GM18868 (cell line): Measurements from ENCODE around the gene F9.
"Not testable (repeated sequence)": the region's sequence is repeated elsewhere in the genome, so short reads cannot be mapped to it uniquely, and the experiment has no call there.

Experiments
- ATAC-seq: cut with Tn5 transposase; IDR thresholded peaks from one replicate; pipeline ENCODE4 v1.9.1; 2021; ENCODE audit warnings: mild to moderate bottlenecking, moderate library complexity; ENCODE audit not compliant: unreplicated experiment

The F9 gene

DNA sequence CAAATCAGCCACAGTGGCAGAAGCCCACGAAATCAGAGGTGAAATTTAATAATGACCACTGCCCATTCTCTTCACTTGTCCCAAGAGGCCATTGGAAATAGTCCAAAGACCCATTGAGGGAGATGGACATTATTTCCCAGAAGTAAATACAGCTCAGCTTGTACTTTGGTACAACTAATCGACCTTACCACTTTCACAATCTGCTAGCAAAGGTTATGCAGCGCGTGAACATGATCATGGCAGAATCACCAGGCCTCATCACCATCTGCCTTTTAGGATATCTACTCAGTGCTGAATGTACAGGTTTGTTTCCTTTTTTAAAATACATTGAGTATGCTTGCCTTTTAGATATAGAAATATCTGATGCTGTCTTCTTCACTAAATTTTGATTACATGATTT, at the start of gene F9:
TSS of gene F9 (plus strand) at position 190 of the 400 bp plus-strand sequence. CDS start at position 216, 26 bp downstream.
- ATAC-seq: no peak

DNA sequence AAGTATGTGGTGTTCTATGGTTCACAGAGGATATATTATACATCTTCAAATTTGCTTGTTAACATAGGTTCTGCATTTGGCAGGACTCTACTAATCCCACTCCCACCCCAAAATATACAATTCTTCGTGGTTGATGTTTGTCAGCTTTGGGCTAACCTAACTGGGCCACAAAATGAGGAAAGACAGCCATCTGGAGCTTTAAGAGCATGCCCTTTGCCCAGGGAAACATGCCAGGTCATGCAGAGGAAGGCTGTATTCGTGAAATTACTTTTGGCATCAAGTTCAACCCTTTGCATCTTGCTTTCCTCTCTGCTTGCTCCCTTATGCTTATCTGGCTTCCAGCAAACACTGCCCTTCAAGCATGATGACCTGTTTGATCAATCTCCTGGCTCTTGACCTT, 46.8 kb upstream of the F9 start:
- ATAC-seq: no peak

DNA sequence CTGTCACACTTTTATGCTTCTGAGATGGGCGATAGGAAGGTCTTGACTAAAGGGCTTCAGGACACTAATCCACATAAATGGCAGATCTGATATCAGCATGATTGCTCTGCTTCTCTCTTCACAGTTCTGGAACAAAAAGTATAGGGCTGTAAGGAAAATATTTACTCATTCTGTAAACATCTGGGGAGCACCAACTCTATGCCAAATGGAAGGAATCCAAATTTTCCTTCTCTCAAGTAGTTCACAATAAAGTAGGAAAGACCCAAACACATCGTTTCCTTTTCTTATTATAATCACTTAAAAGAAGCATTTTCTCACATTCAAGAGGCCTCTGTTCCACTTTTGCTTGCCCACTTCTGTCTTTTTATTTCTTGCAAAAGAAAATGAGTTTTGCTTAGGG, 45.9 kb upstream of the F9 start:
- ATAC-seq: no peak

DNA sequence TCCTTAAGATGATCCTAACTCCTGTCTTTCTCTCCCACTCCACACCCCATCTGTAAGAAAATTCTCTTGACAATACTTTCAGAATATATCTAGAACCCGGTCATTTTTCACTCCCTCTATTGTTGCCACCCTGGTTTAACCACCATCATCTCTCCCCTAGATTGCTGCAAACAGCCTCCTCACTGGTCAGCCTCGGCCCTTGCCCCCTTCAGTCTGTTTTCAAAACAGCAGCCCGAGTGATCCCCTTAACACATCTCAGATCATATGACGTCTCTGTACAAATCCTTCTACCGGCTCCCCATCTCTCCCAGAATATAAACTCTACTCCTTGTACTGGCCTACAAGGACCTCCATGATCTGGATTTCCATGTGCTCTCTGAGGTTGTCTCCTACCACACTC, 35.2 kb upstream of the F9 start:
- ATAC-seq: no peak

DNA sequence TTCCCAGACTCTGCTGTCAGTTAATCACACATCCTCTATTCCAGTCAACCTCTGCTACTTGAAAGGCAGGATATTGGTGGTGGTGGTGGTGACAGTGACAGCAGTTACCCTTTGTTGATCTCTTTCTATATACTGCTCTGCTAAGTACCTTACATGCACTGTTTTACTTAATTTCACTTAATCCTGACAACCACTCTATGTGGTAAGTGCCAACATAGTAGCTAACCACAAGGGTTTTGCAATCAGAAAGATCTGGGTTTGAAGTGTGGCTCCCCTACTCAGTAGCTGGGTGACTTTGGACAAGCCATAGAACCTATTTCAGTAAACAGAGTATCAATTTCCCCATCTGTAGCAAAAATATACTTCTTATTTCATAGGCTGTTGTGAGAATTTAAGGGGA, 24.2 kb upstream of the F9 start:
- ATAC-seq: no peak

DNA sequence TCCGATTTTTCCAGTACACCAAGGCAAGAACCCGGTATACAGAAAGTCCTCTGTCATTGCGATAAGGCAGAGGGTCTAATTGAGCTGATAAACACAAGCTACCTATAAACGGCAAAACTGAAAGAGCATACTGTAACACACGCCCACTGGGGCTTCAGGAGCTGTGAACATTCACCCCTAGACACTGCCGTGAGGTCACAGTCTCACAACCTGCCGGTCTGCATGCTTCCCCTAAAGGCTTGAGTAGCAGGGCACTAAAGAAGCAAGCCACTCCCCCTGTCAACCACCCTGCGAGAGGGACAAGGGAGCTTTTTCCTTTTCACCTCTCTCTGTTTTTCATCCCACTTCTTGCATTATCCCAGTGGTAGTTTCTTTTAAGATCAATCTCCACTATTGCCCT, 22.4 kb upstream of the F9 start:
- no peak for ATAC-seq

DNA sequence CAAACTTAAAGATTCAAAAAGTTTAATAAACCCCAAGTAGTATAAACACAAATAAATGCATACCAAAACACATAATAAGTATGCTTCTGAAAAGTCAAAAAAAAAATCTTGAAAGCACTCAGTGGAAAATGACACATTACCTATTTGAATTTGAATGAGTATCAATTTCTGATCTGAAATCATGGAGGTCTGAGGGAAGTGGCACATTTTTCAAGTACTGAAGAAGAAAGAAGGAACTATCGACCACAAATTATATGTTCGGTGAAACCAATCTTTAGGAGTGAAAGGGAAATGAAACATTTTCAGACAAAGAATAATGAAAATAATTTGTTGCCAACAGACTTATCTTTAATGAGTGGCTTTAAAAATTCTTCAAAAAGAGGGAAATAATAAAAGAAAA, 12.1 kb upstream of the F9 start:
- ATAC-seq: no peak

DNA sequence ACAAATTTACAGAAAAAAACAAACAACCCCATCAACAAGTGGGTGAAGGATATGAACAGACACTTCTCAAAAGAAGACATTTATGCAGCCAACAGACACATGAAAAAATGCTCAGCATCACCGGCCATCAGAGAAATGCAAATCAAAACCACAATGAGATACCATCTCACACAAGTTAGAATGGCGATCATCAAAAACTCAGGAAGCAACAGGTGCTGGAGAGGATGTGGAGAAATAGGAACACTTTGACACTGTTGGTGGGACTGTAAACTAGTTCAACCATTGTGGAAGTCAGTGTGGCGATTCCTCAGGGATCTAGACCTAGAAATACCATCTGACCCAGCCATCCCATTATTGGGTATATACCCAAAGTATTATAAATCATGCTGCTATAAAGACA, 1.7 kb upstream of the F9 start:
- ATAC-seq: not testable (repeated sequence)

DNA sequence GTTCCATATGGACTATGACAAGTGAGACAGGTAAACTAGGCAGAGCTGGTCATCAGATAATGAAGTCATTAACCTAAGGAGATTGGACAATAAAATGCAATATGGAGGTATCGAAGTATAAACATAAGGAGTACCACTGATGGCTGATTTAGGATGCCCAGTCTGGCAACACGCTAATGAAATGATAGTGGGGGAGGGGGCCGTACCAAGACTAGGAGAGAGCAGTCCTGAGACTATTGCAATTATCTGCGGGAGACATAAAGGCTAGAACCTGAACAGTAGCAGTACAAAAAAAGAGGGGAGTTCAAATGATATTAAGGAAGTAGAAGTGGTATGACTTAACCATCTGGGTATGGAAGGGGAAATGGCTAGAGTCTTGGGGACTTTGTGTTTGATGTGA, 2.3 kb downstream of the F9 start:
- ATAC-seq: no peak

DNA sequence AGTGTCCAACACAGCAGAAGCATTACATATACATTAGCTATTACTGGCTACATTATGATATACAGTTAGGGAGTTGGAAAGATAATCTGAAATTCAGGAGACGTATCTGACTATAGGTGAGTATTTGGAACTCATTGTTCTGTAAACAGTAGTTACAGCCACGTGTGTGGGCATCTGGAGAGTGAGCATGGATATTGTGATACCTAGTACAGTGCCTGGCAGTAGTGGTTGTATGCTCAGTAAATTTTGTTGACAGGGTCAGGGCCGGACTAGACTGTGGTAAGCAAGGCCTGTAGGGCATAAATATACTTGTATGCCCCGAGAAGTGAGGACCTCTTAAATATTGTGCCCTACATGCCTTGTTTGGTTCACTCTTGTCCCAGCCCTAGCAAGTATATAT, 2.9 kb downstream of the F9 start:
- ATAC-seq: no peak

DNA sequence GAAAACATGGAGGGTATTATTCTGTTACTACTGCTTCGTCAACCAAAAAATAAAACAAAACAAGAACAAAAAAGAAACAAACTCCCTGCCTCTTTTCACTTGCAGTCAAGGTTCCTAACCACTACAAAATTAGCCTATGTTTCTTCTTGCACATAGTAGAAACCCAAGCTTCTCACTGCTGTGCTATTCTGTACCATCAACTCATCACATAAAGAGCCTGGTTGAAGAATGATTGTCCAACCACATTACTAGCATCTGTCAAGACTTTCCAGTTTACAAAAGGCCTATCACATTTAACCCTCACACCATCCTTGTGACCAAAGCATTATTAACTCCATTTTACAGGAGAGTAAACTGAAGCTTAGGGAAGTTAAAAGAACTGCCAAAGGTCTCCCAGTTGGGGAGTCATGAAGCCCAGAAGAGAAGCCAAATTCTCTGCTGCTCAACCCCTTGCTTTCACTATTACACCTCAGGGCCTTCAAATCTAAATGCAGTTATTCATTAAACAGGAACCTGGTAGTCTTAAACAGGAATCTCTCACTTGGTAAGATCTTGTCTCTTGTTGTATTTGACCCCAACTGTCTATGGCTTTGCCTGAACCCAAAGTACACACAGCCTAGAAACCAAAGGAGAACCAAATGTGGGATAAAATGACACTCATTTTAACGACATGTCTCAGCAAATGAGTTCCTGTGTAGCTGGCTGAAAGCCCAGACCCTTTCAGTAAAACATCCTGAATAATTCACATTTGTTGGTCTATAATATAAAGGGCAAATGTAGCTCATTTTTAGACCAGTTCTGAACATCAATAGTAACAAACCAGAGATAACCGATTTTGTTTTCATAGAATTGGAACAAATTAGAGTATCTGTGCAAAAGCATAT, 8.6 kb downstream of the F9 start:
- ATAC-seq: no peak

DNA sequence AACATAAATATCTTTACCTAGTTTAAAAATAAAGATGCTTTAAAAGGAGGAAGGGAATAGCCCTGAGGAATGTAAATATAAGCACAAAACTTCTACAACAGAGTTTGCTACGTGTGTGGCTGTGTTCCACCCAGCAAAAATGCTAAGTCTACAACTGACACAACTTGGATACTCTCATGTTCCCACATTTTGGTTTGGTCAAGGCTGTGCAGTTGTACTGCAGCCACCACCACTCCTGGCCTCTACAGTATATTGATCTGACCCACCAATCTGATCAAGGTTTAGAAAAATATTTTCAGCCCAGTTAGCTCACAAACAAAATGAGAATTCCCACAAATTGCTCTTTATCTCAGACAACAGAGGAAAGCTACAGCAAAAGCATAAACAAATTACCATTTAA, 12.1 kb downstream of the F9 start:
- no peak for ATAC-seq

DNA sequence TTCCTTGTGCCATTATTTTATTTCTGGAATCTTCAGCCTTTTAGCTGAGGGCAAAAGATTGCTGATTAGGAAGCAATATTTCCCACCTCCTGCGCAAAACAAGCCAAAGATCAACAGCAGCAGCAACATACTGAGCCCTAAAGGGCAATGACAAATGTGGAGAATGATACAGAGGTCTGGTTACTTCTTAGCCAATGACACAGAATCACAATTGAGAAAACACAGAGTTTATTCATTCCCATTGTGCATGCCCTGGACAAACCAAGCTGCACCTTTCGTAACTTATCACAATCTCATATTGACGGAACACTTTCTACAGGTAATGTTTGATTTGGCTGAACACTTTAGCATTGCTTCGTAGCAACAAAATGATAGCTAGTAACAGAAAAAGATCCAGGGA, 13.4 kb downstream of the F9 start:
- no peak for ATAC-seq

DNA sequence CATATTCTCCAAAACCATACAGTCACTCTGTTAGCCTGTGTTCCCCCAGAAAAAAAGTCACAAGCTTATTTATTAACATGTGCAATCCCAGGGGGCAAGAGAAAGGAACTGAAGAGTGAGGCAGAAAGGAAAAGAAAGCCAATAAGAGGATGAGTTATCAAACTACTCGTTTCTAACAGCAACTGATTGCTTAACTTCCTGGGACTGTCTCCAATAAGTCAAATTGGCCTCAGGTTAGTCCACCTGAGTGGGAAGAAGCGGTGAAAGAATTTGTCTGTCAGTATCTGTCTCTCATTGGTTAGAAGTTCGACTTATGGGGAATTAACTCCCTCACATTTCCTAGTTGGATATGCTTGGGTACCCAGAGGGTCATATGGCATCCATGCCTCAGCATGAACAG, 14.1 kb downstream of the F9 start:
- no peak for ATAC-seq

DNA sequence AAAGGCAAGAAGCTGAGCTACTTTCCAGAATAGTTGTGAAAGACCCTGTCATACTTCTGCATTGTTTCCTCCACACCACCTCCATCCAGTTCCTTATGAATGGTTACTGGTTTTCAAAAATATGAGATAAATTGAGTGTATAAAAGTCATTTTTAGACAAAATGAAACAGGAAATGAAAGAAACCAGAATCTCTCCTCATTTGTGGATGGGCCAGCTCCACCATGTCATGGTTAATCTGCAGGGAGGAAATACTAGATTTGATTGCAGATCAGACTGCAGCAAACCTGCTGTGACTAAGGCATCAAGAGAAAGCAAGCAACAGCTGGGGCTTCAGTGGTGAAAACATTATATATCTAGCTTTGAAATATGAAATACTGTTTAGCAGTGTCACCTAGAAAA, 23.8 kb downstream of the F9 start:
- peak; percentile 38 for ATAC-seq

DNA sequence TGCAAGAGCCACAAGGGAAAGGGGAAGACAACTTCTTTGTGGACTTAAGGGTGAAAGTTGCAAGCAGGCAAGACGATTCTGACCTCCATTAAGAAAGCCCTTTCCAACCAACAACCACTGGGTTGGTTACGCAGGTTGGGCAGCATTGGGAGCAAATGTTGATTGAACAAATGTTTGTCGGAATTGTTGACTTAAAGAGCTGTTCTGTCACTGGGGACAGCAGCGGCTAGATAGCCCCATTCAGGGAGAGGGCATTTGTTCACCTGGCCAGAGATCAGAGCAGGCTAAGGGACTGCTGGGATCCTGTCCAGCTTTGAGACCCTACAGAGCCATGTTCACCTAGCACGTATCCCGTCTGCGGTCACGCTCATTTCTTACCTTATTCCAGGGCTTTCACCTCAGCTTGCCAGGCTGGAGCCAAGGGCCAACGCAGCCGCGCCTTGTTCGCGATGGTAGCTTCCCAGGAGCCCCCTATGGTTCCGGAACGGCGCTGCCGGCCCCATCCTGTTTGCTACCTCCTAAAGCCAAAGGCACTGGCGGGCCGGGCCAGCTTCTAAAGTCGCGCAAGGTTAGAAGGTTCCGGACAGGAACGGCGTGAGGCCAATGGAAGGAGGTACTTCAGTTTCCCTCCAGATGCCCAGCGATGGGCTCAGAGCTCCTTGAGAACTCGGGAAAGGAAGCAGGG, 24.6 kb downstream of the F9 start:
- no peak for ATAC-seq

DNA sequence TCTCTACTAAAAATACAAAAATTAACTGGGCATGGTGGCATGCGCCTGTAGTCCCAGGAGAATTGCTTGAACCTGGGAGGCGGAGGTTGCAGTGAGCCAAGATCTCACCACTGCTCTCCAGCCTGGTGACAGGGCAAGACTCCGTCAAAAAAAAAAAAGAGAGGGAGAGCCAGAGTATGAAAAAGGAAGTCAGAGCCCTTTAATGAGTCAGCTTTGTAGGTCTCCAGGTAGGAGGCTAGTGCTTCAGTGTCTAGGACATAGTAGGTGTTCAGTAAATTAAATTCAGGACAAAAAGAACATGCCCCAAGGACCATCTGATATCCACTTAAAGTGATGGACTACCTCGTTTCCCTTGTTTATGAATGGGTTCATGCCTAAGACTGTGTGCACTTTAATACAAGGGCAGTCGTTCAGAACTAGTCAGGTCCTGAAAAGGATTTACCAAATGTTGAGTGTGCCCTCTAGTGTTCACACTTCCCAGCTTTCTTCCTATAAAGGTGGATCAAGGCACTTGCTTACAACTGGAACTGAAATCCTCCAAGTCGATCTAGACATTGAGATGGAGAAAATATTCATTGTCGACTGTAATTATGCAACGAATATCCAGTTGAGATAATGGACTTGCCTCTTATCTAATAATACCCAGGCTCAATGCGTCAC, 29.0 kb downstream of the F9 start:
- ATAC-seq: peak; percentile 93

DNA sequence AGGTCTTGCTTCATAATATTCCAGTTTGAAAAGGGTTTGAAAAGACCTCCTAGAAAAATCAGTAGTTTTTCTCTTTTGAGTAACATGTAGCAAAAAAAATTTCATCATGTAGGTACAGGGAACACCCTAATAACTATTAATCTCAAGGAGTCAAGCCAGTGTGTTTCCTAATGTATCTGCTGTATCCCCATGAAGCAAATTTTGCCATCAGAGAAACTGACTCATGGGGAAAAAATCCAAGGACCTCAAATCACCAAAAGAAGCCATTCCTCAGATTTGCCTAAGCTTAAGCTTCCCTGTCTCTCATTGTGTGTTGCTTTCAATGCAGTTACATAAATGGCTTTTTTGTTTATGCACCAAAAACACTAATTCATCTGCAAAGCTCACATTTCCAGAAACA, 29.7 kb downstream of the F9 start:
- no peak for ATAC-seq

DNA sequence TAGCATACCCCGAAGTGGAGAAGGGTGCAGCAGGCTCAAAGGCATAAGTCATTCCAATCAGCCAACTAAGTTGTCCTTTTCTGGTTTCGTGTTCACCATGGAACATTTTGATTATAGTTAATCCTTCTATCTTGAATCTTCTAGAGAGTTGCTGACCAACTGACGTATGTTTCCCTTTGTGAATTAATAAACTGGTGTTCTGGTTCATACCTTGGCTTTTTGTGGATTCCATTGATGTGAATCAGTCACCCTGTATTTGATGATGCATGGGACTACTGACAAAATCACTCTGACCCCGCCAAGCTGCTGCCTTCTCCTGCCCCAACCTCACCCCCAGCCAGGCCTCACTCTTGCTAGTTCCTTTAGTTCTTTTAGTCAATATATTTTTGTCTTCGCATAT, 32.7 kb downstream of the F9 start:
- ATAC-seq: no peak

DNA sequence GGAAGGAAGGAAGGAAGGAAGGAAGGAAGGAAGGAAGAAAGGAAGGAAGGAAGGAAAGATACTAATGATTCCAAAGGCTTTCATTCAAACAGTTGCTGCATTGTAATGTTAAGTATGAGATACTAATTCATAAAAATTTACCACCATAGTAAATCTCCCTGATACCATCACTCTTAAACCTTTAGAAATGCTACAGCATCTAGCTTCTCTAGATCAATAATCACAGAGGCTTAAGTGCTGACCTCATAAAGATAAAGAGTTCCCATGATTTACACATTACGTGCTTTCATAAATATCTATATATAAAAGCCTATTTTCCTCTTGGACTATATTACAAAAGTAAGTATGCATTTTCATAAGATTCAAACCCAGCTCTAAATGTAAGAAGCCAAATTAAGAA, 36.4 kb downstream of the F9 start:
- ATAC-seq: no peak

DNA sequence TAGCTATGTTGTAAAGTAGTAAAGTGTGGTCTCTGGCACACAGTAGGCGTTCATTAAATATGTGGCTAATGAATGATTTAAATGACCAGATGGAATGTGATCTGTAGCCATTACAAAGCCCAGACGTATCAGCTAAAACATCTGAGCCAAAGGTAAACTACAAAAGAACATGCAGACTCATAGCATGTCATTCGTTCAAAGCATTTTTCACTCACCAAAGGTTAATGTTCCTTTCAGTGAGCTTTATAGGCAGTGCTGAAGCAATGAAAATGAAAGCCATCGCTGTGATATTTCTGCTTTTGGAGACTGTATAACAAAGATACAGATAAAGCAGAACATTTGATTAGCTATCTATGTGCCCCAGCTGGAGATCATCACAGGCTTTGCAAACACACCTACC, 50.5 kb downstream of the F9 start:
- ATAC-seq: no peak

DNA sequence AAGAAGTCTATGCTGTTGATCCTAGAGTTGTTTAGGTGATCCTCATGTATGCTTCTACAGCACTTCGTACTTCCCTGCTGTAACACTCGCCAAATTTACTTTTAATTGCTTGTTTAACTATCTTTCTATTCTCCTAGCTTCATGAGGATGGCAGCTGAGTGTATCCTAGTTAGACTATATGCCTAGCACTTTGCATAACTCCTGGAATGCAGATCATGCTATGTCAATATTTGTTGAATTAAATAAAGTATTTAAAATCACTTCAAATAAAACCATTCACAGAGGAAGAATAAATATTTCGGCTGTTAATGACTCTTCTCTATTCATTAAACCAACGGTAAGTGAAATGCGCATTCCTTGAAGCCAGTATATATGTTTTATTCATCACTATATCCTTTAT, 55.1 kb downstream of the F9 start:
- ATAC-seq: no peak
